Kidney (tissue), 14 donors: ENCODE results near the gene CRY1. TPM values are rescaled to one million over a fixed set of nuclear protein-coding genes. Genes with fewer than 3 reads are reported as not detected.

Experiments
- DNase-seq, 5 donors: peaks; one replicate each; pipeline ENCODE4 v3.0.0-alpha.2; 2013 to 2020
- FAIRE-seq: peaks from 2 replicates; lab custom pipeline; 2012; peaks lifted over from hg19 to GRCh38; lab: Jason Lieb, UNC
- H3K27ac ChIP-seq, 2 donors: one replicate each; pipeline ENCODE4 v1.7.0; 2013; ENCODE audit warnings: low read depth in 2 of 2, low read length in 2 of 2, inconsistent platforms in 1 of 2
- H3K27me3 ChIP-seq: one replicate; pipeline ENCODE4 v1.7.1; 2013; ENCODE audit warnings: low read length, inconsistent platforms; ENCODE audit not compliant: control insufficient read depth, insufficient read depth
- H3K36me3 ChIP-seq, 3 donors: one replicate each; pipeline versions ENCODE4 v1.7.0 to v1.7.1; 2013; ENCODE audit warnings: low read length in 3 of 3, control low read depth in 1 of 3, inconsistent platforms in 1 of 3; ENCODE audit not compliant: insufficient read depth in 3 of 3, control insufficient read depth in 2 of 3
- H3K4me1 ChIP-seq, 3 donors: one replicate each; pipeline versions ENCODE4 v1.7.0 to v1.7.1; 2013; ENCODE audit warnings: low read length in 3 of 3, inconsistent platforms in 1 of 3, low read depth in 1 of 3; ENCODE audit not compliant: control insufficient read depth in 2 of 3, insufficient read depth in 2 of 3
- H3K4me3 ChIP-seq, 3 donors: one replicate each; pipeline versions ENCODE4 v1.7.0 to v1.8.1; 2013; ENCODE audit warnings: low read length in 3 of 3, control low read depth in 1 of 3, inconsistent platforms in 1 of 3
- H3K9ac ChIP-seq, 3 donors: one replicate each; pipeline versions ENCODE4 v1.7.0 to v1.7.1; 2013; ENCODE audit warnings: low read length in 3 of 3, control low read depth in 1 of 3, inconsistent platforms in 1 of 3
- H3K9me3 ChIP-seq, 3 donors: one replicate each; pipeline versions ENCODE4 v1.7.0 to v1.7.1; 2013; ENCODE audit warnings: low read length in 3 of 3, control low read depth in 1 of 3, inconsistent platforms in 1 of 3; ENCODE audit not compliant: control insufficient read depth in 2 of 3, insufficient read depth in 1 of 3
- CTCF ChIP-seq: IDR thresholded peaks from 3 replicates; pipeline ENCODE4 v1.5.1; 2012; ENCODE audit warnings: mild to moderate bottlenecking, moderate library complexity, borderline replicate concordance; ENCODE audit not compliant: insufficient read depth; ENCODE audit errors: extremely low read depth
- intact Hi-C: fragments of 100-400 bp; cut with DNase I; formaldehyde crosslinking; loops from one replicate; pipeline ENCODE4 v1.11.1; 2022
- polyA plus RNA-seq: library from polyadenylated mRNA; stranded (reverse); fragments of 350-450 nt; fragmentation: Illumina TruSeq; extraction: RNeasy Lipid Tissue Mini Kit (QIAGEN cat#74804); gene quantifications from one replicate; pipeline ENCODE4 v1.2.3, GENCODE V29; 2014; ENCODE audit warnings: low read depth, low replicate concordance; ENCODE audit not compliant: insufficient read depth
- total RNA-seq: library from RNA; stranded (reverse); fragmentation: NEBNext Ultra II Directional; extraction: Animal tissue kit (Norgen Biotek cat#: 25700); gene quantifications from one replicate; pipeline ENCODE4 v1.2.1, GENCODE V29; 2021
- donor health status: control.
- donor health status: control.
- donor health status: control.
- donor health status: control.
- donor health status: control.
- donor health status: DM: yes; HTN: yes; CAD: no.
- donor health status: Normal renal cell carcinoma (clear cell type).

The CRY1 gene
- total and polyA plus RNA-seq, 2 donors from 2014 or later, result 8.4 to 17.7 TPM

DNA sequence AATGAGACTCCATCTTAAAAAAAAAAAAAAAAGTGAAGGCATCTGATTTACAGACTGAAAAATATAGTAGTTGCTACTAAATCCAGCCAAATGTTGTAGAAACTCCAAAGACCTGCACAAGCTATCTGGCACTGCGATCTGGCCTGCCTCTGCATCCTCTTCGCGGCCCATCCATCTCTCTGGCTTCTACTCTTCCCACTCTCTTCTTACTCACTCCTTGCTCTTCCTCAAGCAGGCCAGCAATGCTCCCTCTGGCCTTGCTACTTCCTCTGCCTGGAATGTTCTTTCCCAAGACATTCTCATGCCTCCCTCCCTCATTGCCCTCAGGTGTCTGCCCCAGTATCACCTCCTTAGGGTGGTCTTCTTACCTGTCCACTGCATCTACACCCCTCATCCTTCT lies 9.7 kb upstream of the CRY1 start:
- Histone ChIP-seq H3K27me3 (no peaks in the 10 kb centered on the region), H3K4me1 (no peaks in the 10 kb centered on the region), H3K9ac (no peak overlapping the region), H3K4me3 (no peak overlapping the region), H3K27ac (no peak overlapping the region), H3K9me3 (no peaks in the 10 kb centered on the region), H3K36me3 (no peaks in the 10 kb centered on the region)
- intact Hi-C loops, result no loop called here
- FAIRE-seq (no peak), DNase-seq (no peak)
- no peak for TF ChIP-seq CTCF

GRCh38 chr12:107102294-107102693 lies 8.9 kb upstream of the CRY1 start:
- H3K9me3 ChIP-seq, result no peaks in the 10 kb centered on the region
- no peaks in the 10 kb centered on the region for H3K27me3 ChIP-seq
- H3K36me3 ChIP-seq, result no peaks in the 10 kb centered on the region
- no peak for TF ChIP-seq CTCF
- no peak overlapping the region for H3K9ac ChIP-seq
- no peak overlapping the region for H3K27ac ChIP-seq
- intact Hi-C loops, result no loop called here
- H3K4me3 ChIP-seq, result no peak overlapping the region
- H3K4me1 ChIP-seq, result no peaks in the 10 kb centered on the region
- FAIRE-seq (no peak), DNase-seq (no peak)

DNA sequence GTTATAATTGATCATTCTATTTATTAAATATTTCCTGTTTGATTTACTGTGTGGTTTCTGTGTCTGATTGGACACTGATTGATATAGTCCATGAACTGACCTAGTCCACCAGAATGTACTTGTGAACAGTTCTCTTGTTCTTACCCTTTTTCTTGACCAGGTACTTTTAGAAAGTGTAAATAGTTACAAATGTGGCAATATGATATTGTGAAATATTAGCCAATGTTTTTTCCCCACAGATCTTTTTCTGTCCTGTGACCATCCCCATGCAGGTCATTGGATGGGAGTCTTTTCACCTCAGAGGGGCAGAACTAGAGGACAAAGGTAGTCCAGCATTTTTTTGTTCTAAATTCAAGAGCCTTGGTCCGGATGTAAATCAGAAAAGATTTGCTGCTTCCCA lies 8.3 kb upstream of the CRY1 start:
- Histone ChIP-seq H3K36me3 (no peaks in the 10 kb centered on the region), H3K27ac (no peak overlapping the region), H3K9ac (no peak overlapping the region), H3K4me1 (no peaks in the 10 kb centered on the region), H3K4me3 (no peak overlapping the region), H3K9me3 (no peaks in the 10 kb centered on the region), H3K27me3 (no peaks in the 10 kb centered on the region)
- TF ChIP-seq CTCF, result no peak
- DNase-seq, result no peak
- no peak for FAIRE-seq
- intact Hi-C loops, result no loop called here

DNA sequence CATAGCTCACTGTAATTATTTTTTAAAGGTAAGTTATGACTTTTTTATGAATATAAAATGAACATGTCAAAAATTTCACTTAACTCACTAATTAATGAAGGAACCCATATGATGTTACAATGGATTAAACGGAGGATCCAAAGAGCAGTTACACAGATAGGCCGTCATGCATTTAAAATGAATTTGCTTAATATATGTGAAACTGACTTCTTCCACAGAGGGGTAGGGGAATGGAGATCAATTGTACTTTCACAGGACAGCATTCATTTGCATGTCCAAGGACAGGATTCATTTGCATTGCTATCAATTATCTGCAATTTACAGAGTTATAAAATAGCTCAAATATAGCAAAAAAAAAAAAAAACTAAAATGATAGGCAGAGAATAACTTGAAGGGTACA lies 6.6 kb upstream of the CRY1 start:
- H3K4me1 ChIP-seq, result no peaks in the 10 kb centered on the region
- H3K9me3 ChIP-seq, result no peaks in the 10 kb centered on the region
- intact Hi-C loops, result no loop called here
- FAIRE-seq, result no peak
- H3K9ac ChIP-seq, result no peak overlapping the region
- no peak for TF ChIP-seq CTCF
- H3K36me3 ChIP-seq, result no peaks in the 10 kb centered on the region
- H3K4me3 ChIP-seq, result no peak overlapping the region
- H3K27me3 ChIP-seq, result no peaks in the 10 kb centered on the region
- DNase-seq, result no peak
- H3K27ac ChIP-seq, result no peak overlapping the region
